Measurements from ENCODE around the gene ATP4A.

ATP4A gene

DNA sequence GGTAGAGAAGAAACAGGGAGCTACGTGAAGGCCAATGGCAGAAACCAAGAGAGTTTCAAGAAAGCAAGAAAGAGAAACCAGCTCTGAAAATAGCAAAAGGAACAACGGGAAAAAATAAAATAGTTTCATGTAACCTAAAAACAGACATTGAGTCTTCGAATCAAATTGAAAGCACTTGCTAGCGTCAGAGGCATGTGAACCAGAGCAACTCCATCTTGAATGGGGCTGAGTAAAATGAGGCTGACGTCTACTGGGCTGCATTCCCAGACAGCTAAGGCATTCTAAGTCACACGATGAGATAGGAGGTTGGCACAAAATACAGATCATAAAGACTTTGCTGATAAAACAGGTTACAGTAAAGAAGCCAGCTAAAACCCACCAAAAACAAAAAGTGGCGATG, 15.2 kb upstream of the ATP4A start:
- no peak for TF ChIP-seq ISL1 (CRISPR knock-in tag; IDR thresholded peaks at IDR 0.05)
- TF ChIP-seq PPARA (CRISPR knock-in tag; IDR thresholded peaks at IDR 0.05; ENCODE audit: borderline replicate concordance): no peak
- no peak for TF ChIP-seq ZNF70 (CRISPR knock-in tag; IDR thresholded peaks at IDR 0.05)
- no peak for TF ChIP-seq TCF4 (CRISPR knock-in tag; IDR thresholded peaks at IDR 0.05; ENCODE audit: borderline replicate concordance)
- TF ChIP-seq ZC3H10 (CRISPR knock-in tag; IDR thresholded peaks at IDR 0.05): no peak
- TF ChIP-seq ZNF8 (CRISPR knock-in tag; IDR thresholded peaks at IDR 0.05): no peak
- TF ChIP-seq TOX (CRISPR knock-in tag; IDR thresholded peaks at IDR 0.05; ENCODE audit: borderline replicate concordance): no peak
- TF ChIP-seq GLIS3 (CRISPR knock-in tag; IDR thresholded peaks at IDR 0.05): no peak
- no peak for ATAC-seq

DNA sequence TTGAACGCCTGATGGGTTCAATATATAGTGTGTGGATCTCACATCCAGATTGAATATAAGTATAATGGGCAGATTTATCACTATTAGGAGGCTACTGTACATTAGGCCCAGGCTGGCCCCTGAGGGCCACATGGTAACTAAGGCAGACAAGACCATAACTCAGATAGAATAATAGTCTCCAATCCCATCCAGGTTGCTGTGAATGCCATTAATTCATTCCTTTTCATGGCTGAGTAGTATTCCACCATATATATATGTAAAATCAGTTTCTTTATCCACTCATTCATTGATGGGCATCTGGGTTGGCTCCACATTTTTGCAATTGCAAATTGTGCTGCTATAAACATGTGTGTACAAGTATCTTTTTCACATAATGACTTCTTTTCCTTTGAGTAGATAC, 14.5 kb upstream of the ATP4A start:
- TF ChIP-seq ZNF565 (CRISPR knock-in tag; conservative IDR thresholded peaks at IDR 0.05; ENCODE audit: low read depth): no peak
- TF ChIP-seq ESRRG (CRISPR knock-in tag; IDR thresholded peaks at IDR 0.05): no peak
- TF ChIP-seq, protein P1, sequence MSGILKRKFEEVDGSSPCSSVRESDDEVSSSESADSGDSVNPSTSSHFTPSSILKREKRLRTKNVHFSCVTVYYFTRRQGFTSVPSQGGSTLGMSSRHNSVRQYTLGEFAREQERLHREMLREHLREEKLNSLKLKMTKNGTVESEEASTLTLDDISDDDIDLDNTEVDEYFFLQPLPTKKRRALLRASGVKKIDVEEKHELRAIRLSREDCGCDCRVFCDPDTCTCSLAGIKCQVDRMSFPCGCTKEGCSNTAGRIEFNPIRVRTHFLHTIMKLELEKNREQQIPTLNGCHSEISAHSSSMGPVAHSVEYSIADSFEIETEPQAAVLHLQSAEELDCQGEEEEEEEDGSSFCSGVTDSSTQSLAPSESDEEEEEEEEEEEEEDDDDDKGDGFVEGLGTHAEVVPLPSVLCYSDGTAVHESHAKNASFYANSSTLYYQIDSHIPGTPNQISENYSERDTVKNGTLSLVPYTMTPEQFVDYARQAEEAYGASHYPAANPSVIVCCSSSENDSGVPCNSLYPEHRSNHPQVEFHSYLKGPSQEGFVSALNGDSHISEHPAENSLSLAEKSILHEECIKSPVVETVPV (CRISPR knock-in tag; IDR thresholded peaks at IDR 0.05): no peak
- TF ChIP-seq ZFP3 (CRISPR knock-in tag; IDR thresholded peaks at IDR 0.05): no peak
- TF ChIP-seq RARB (CRISPR knock-in tag; IDR thresholded peaks at IDR 0.05): no peak
- TF ChIP-seq CREB5 (CRISPR knock-in tag; IDR thresholded peaks at IDR 0.05; ENCODE audit: low read depth): no peak
- TF ChIP-seq ZFP30 (CRISPR knock-in tag; IDR thresholded peaks at IDR 0.05): no peak
- TF ChIP-seq ISL1 (CRISPR knock-in tag; IDR thresholded peaks at IDR 0.05): no peak
- TF ChIP-seq TSHZ2 (CRISPR knock-in tag; IDR thresholded peaks at IDR 0.05): no peak
- no peak for TF ChIP-seq ZC3H10 (CRISPR knock-in tag; IDR thresholded peaks at IDR 0.05)
- TF ChIP-seq TCF4 (CRISPR knock-in tag; IDR thresholded peaks at IDR 0.05; ENCODE audit: borderline replicate concordance): no peak
- no peak for ATAC-seq

GRCh38 chr19:35571406-35571965, 8.0 kb upstream of the ATP4A start:
- TF ChIP-seq TSHZ2 (CRISPR knock-in tag; IDR thresholded peaks at IDR 0.05) (no peak), TOX (CRISPR knock-in tag; IDR thresholded peaks at IDR 0.05; ENCODE audit: borderline replicate concordance) (no peak), POU6F1 (CRISPR knock-in tag; IDR thresholded peaks at IDR 0.05; ENCODE audit: borderline replicate concordance, low read depth) (no peak), TCF4 (CRISPR knock-in tag; IDR thresholded peaks at IDR 0.05; ENCODE audit: borderline replicate concordance) (no peak), CREB5 (CRISPR knock-in tag; IDR thresholded peaks at IDR 0.05; ENCODE audit: low read depth) (no peak), ZNF565 (CRISPR knock-in tag; conservative IDR thresholded peaks at IDR 0.05; ENCODE audit: low read depth) (no peak), ESRRG (CRISPR knock-in tag; IDR thresholded peaks at IDR 0.05) (no peak), CSDC2 (CRISPR knock-in tag; IDR thresholded peaks at IDR 0.05) (no peak), ZNF70 (CRISPR knock-in tag; IDR thresholded peaks at IDR 0.05) (no peak), ZFP3 (CRISPR knock-in tag; IDR thresholded peaks at IDR 0.05) (no peak), ZFP30 (CRISPR knock-in tag; IDR thresholded peaks at IDR 0.05) (no peak), ARNTL (CRISPR knock-in tag; IDR thresholded peaks at IDR 0.05; ENCODE audit: borderline replicate concordance, low read depth) (no peak), SNAI2 (CRISPR knock-in tag; IDR thresholded peaks at IDR 0.05) (no peak), PPARA (CRISPR knock-in tag; IDR thresholded peaks at IDR 0.05; ENCODE audit: borderline replicate concordance) (no peak), ZC3H10 (CRISPR knock-in tag; IDR thresholded peaks at IDR 0.05) (no peak), GLIS3 (CRISPR knock-in tag; IDR thresholded peaks at IDR 0.05) (no peak)
- no peak for ATAC-seq

Data from SK-N-SH treated with all-trans-retinoic acid at 6 μM for 48 hours (cell line).